ENCODE measurements around the gene PRSS33.

The PRSS33 gene

GRCh38 chr16:2826591-2827373 lies 39.4 kb upstream of the PRSS33 start:
- DNase-seq (ENCODE audit: insufficient read length, low spot score), result no peak
- no peak for FAIRE-seq
- TF ChIP-seq POLR2A (IDR thresholded peaks at IDR 0.05; ENCODE audit: low read depth, low read length), result no peak

- TF ChIP-seq POLR2A (IDR thresholded peaks at IDR 0.05; ENCODE audit: low read depth, low read length), result no peak
- FAIRE-seq (no peak), DNase-seq (ENCODE audit: insufficient read length, low spot score) (no peak)
These were observed 38.5 kb upstream of the PRSS33 start for GRCh38 chr16:2825906-2826305.

GRCh38 chr16:2825049-2825742 lies 37.8 kb upstream of the PRSS33 start:
- no peak for TF ChIP-seq POLR2A (IDR thresholded peaks at IDR 0.05; ENCODE audit: low read depth, low read length)
- FAIRE-seq (no peak), DNase-seq (ENCODE audit: insufficient read length, low spot score) (no peak)

GRCh38 chr16:2824626-2825025 lies 37.3 kb upstream of the PRSS33 start:
- no peak for FAIRE-seq
- no peak for TF ChIP-seq POLR2A (IDR thresholded peaks at IDR 0.05; ENCODE audit: low read depth, low read length)
- DNase-seq (ENCODE audit: insufficient read length, low spot score), result no peak

- DNase-seq (ENCODE audit: insufficient read length, low spot score) (no peak), FAIRE-seq (no peak)
- no peak for TF ChIP-seq POLR2A (IDR thresholded peaks at IDR 0.05; ENCODE audit: low read depth, low read length)
These were observed 35.1 kb upstream of the PRSS33 start for GRCh38 chr16:2822496-2822895.

- no peak for TF ChIP-seq POLR2A (IDR thresholded peaks at IDR 0.05; ENCODE audit: low read depth, low read length)
- no peak for FAIRE-seq
- DNase-seq (ENCODE audit: insufficient read length, low spot score), result no peak
These were observed 34.8 kb upstream of the PRSS33 start for GRCh38 chr16:2822158-2822495.

- TF ChIP-seq POLR2A (IDR thresholded peaks at IDR 0.05; ENCODE audit: low read depth, low read length), result no peak
- no peak for FAIRE-seq
- no peak for DNase-seq (ENCODE audit: insufficient read length, low spot score)
These were observed 34.3 kb upstream of the PRSS33 start for GRCh38 chr16:2821487-2822157.

- no peak for FAIRE-seq
- TF ChIP-seq POLR2A (IDR thresholded peaks at IDR 0.05; ENCODE audit: low read depth, low read length), result no peak
- DNase-seq (ENCODE audit: insufficient read length, low spot score), result no peak
These were observed 33.6 kb upstream of the PRSS33 start for GRCh38 chr16:2820836-2821486.

- no peak for DNase-seq (ENCODE audit: insufficient read length, low spot score)
- no peak for FAIRE-seq
- TF ChIP-seq POLR2A (IDR thresholded peaks at IDR 0.05; ENCODE audit: low read depth, low read length), result no peak
These were observed 32.8 kb upstream of the PRSS33 start for GRCh38 chr16:2819939-2820835.

GRCh38 chr16:2819179-2819938 lies 32.0 kb upstream of the PRSS33 start:
- no peak for FAIRE-seq
- DNase-seq (ENCODE audit: insufficient read length, low spot score), result no peak
- no peak for TF ChIP-seq POLR2A (IDR thresholded peaks at IDR 0.05; ENCODE audit: low read depth, low read length)

- no peak for TF ChIP-seq POLR2A (IDR thresholded peaks at IDR 0.05; ENCODE audit: low read depth, low read length)
- DNase-seq (ENCODE audit: insufficient read length, low spot score) (no peak), FAIRE-seq (no peak)
These were observed 31.0 kb upstream of the PRSS33 start for GRCh38 chr16:2818272-2818876.
